Esophagus muscularis mucosa (tissue), 4 donors: ENCODE measurements around the gene FBXW11. TPM values are rescaled to one million over a fixed set of nuclear protein-coding genes. Genes with fewer than 3 reads are reported as not detected.

Source experiments
- DNase-seq: peaks from one replicate; pipeline ENCODE4 v3.0.0-alpha.2; 2017; ENCODE audit errors: extremely low spot score
- H3K27ac ChIP-seq, 4 donors: fragments of 200-600 bp; sonication (generic); replicated peaks in 1 of 4; 1 replicate in 3 of 4; 2 replicates in 1 of 4; pipeline ENCODE4 v1.5.1; 2016 to 2019; ENCODE audit warnings: mild to moderate bottlenecking in 1 of 4
- H3K27me3 ChIP-seq, 4 donors: fragments of 200-600 bp; sonication (generic); one replicate each; pipeline versions ENCODE4 v1.5.1 to v1.6.0; 2016 to 2019
- H3K36me3 ChIP-seq, 4 donors: fragments of 200-600 bp; sonication (generic); one replicate each; pipeline ENCODE4 v1.5.1; 2016 to 2019
- H3K4me1 ChIP-seq, 4 donors: fragments of 200-600 bp; sonication (generic); one replicate each; pipeline ENCODE4 v1.5.1; 2016 to 2019
- H3K4me3 ChIP-seq, 4 donors: fragments of 200-600 bp; sonication (generic); 1 replicate in 2 of 4; 2 replicates in 2 of 4; pipeline ENCODE4 v1.5.1; 2016 to 2019; ENCODE audit warnings: mild to moderate bottlenecking in 4 of 4, moderate library complexity in 1 of 4
- H3K9me3 ChIP-seq, 4 donors: fragments of 200-600 bp; sonication (generic); 1 replicate in 3 of 4; 2 replicates in 1 of 4; pipeline ENCODE4 v1.5.1; 2016 to 2019
- EP300 ChIP-seq: sonication (generic); formaldehyde crosslinking; IDR thresholded peaks from one replicate; pipeline ENCODE4 v1.6.1; 2017; ENCODE audit warnings: antibody characterized with exemption
- POLR2A ChIP-seq: fragments of 450-650 bp; IDR thresholded peaks from one replicate; pipeline ENCODE4 v1.6.1; 2017; ENCODE audit warnings: antibody characterized with exemption, moderate library complexity, mild to moderate bottlenecking, low read depth
- POLR2AphosphoS5 ChIP-seq, 2 donors: sonication (generic); formaldehyde crosslinking; IDR thresholded peaks; one replicate each; pipeline ENCODE4 v1.6.1; 2017; ENCODE audit warnings: antibody characterized with exemption in 2 of 2
- WGBS: methylation state at CpG from one replicate; pipeline ENCODE4 v1.1.5; 2018; 5-methylcytosine and 5-hydroxymethylcytosine counted together
- intact Hi-C: fragments of 100-400 bp; cut with DNase I; formaldehyde crosslinking; loops from one replicate; pipeline ENCODE4 v1.15.1; 2023
- total RNA-seq, 4 donors: library from RNA; depleted of rRNA; stranded (reverse); fragments of >200 nt; gene quantifications; one replicate each; pipeline versions ENCODE4 v1.1.0 to v1.2.1, GENCODE V29; 2016
- TF ChIP-seq, protein P1 (sequence below), 3 experiments: fragments of 200-600 bp in 2 of 3; fragments of 450-650 bp in 1 of 3; sonication (generic) in 2 of 3; IDR thresholded peaks; one replicate each; pipeline ENCODE4 v1.5.1; 2017 to 2019; ENCODE audit warnings: antibody characterized with exemption in 3 of 3, mild to moderate bottlenecking in 2 of 3, moderate library complexity in 1 of 3

FBXW11 gene
- total RNA-seq, 4 donors from 2014 or later = 60.8 to 75.6 (median 66.3) TPM

DNA sequence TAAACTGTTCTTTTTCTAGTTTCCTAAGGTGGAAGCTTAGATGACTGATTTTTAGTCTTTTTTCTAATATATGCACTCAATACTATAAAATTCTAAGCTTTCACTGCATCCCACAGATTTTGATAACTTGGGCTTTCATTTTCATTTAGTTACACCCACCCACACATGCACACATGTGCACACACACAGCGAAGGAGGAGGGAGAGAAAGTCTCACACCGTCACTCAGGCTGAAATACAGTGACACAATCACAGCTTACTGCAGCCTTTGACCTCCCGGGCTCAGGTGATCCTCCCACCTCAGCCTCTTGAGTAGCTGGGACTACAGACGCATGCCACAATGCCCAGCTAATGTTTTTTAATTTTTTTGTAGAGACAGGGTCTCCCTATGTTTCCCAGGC is 124.3 kb downstream of the FBXW11 start:
- no peak overlapping the region for H3K4me3 ChIP-seq
- H3K9me3 ChIP-seq = no peaks in the 10 kb centered on the region
- TF ChIP-seq POLR2AphosphoS5 (IDR thresholded peaks at IDR 0.05) (no peak), EP300 (no peak), POLR2A (no peak)
- TF ChIP-seq, protein P1, sequence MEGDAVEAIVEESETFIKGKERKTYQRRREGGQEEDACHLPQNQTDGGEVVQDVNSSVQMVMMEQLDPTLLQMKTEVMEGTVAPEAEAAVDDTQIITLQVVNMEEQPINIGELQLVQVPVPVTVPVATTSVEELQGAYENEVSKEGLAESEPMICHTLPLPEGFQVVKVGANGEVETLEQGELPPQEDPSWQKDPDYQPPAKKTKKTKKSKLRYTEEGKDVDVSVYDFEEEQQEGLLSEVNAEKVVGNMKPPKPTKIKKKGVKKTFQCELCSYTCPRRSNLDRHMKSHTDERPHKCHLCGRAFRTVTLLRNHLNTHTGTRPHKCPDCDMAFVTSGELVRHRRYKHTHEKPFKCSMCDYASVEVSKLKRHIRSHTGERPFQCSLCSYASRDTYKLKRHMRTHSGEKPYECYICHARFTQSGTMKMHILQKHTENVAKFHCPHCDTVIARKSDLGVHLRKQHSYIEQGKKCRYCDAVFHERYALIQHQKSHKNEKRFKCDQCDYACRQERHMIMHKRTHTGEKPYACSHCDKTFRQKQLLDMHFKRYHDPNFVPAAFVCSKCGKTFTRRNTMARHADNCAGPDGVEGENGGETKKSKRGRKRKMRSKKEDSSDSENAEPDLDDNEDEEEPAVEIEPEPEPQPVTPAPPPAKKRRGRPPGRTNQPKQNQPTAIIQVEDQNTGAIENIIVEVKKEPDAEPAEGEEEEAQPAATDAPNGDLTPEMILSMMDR (IDR thresholded peaks at IDR 0.05) = no peak
- H3K36me3 ChIP-seq = peaks cover 4 to 29% (median 17%) of the 10 kb centered on the region in 4 donors
- DNase-seq = no peak
- WGBS = 95% methylated on average over 4 of the region's 4 CpGs
- intact Hi-C loops = no loop called here
- H3K27me3 ChIP-seq = no peaks in the 10 kb centered on the region
- no peak overlapping the region for H3K27ac ChIP-seq
- H3K4me1 ChIP-seq = no peaks in the 10 kb centered on the region

DNA sequence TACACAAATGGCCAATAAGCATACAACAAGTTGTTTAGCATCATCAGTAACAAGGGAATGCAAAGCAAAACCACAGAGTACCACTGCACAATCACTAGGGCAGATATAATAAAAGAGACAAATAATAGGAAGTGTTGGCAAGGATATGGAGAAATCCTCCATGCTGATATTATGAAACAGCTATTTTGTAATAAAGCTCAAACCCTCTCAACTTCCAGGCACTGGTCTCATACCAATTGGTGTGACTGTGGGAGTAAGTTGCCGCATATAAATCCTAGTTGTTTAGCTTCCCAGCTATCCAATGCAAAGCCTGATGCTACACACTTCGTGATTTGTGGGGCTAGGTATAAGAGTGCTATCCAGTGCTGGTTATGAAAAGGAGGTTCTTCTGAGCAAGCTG is 132.2 kb downstream of the FBXW11 start:
- Histone ChIP-seq H3K9me3 (no peaks in the 10 kb centered on the region), H3K36me3 (peaks cover 32 to 84% (median 59%) of the 10 kb centered on the region in 4 donors), H3K27me3 (no peaks in the 10 kb centered on the region), H3K4me1 (no peaks in the 10 kb centered on the region), H3K4me3 (no peak overlapping the region), H3K27ac (no peak overlapping the region)
- no peak for DNase-seq
- TF ChIP-seq POLR2A (no peak), EP300 (no peak), POLR2AphosphoS5 (IDR thresholded peaks at IDR 0.05) (no peak)
- TF ChIP-seq, protein P1 (IDR thresholded peaks at IDR 0.05) = no peak
- intact Hi-C loops = no loop called here
- WGBS = 79% methylated on average over 2 of the region's 2 CpGs

DNA sequence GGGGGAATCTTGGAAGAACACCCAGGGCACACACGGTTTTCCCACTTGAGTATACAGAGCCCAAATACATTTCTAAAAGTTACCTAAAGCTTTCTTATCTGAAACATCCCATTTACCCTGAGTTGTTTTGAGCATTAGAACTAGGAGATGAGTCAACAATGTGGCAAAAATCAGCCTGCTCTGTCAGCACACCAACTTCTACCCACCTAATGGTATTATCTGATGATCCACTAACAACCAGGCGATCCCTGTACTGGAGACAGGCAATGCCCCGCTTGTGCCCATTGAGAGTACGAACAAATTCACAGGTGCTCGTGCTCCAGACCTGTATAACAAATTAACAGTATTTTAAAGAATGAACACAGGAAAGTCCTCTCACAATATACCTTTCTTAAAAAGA is 133.8 kb downstream of the FBXW11 start:
- no peaks in the 10 kb centered on the region for H3K9me3 ChIP-seq
- H3K27ac ChIP-seq = no peak overlapping the region
- no peak for DNase-seq
- no peaks in the 10 kb centered on the region for H3K4me1 ChIP-seq
- 99% methylated on average over 5 of the region's 5 CpGs for WGBS
- H3K36me3 ChIP-seq = peaks cover 32 to 95% (median 64%) of the 10 kb centered on the region in 4 donors
- H3K27me3 ChIP-seq = no peaks in the 10 kb centered on the region
- H3K4me3 ChIP-seq = no peak overlapping the region
- intact Hi-C loops = no loop called here
- TF ChIP-seq EP300 (no peak), POLR2AphosphoS5 (IDR thresholded peaks at IDR 0.05) (no peak), POLR2A (no peak)
- TF ChIP-seq, protein P1 (IDR thresholded peaks at IDR 0.05) = no peak

DNA sequence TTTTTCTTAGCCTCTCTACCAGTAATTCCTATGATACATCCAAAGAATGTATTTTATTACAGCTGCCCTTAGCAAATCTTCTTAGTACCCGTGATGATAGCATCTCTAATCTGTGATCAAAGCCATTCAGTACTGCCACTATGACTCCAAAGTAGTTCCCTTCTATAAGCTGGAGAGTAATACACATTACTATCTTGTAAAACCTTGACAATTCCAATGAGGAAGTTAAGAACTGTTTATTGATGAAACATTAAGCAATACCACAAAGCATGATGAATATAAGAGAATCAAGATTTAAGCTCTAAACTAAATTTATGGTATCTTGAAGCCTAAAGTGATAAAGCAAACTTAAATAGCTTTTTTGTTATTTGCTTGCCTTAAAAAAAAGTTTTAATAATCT is 134.7 kb downstream of the FBXW11 start:
- H3K27ac ChIP-seq = no peak overlapping the region
- H3K36me3 ChIP-seq = peaks cover 23 to 95% (median 62%) of the 10 kb centered on the region in 4 donors

More for the DNA sequence above, 134.7 kb downstream of the FBXW11 start:
- H3K4me3 ChIP-seq = no peak overlapping the region
- 89% methylated on average over 1 of the region's 1 CpG for WGBS
- intact Hi-C loops = no loop called here
- H3K9me3 ChIP-seq = no peaks in the 10 kb centered on the region
- H3K27me3 ChIP-seq = no peaks in the 10 kb centered on the region
- TF ChIP-seq POLR2AphosphoS5 (IDR thresholded peaks at IDR 0.05) (no peak), EP300 (no peak), POLR2A (no peak)
- TF ChIP-seq, protein P1 (IDR thresholded peaks at IDR 0.05) = no peak
- H3K4me1 ChIP-seq = no peaks in the 10 kb centered on the region
- DNase-seq = no peak
